ENCODE data around the gene TAX1BP1.
A peak's percentile ranks its signal among the peaks of the same experiment; 100 is the strongest.
"Not testable (repeated sequence)": the region's sequence is repeated elsewhere in the genome, so short reads cannot be mapped to it uniquely, and the experiment has no call there.

TAX1BP1 gene

DNA sequence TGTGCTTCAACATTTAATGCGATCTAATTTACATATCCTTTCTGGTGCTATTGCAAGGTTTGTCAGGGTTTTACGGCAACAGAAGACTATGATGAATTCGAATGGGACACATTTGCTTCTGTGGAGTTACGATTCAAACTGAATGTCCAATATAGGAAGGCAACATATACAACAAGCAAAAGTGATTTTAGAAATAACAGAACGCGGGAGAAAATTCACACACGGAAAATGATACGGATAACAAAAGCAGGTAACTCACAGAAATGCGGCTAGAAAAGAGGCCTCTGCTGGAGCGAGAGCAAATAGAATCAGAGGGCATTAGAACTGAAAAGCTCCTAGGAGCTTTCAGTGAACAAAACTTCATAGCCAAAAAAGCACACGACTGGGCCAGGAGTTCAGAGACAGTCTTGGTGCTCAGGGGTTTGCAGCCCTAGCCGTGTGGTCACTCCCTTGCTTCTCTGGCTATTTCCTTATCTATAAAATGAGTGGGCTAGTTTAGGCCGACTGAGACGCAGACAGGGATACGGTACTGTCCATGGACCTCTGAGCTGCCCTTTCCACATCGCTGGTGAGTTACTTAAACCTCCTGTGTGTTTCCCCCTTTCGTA is 557 bp upstream of the TAX1BP1 start:
- no peak for DNase-seq (ENCODE audit: low spot score)

DNA sequence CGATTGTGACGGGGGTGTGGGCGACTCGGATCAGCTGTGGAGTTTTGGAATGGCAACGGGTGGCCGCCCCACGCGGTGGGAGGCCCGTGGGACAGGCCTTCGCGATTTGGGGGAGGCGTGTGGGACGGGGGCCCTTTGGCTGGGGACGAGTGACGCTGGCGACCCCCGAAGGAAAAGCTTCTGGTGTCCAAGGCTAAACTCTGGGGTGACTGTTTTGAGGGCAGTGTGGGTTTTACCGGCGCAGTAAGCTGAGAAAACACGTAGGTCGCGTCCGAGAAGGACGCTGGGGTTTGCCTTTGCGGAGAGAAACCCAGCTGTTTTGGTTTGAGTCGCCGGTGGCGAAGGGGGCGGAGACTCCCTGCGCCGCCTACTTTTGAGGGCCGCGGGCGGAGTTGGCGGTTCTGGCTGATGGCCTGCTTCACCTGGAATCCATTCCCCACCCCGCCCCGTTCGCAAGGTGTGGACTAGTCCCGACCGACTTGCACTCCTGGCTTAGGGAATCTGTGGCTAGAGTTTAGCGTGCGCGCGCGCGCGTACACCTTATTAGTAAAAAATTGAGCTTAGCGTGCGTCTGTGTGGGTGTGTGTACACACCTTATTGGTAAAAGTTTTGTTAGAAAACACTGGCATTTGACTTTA is 606 bp downstream of the TAX1BP1 start:
- peak; percentile 74 for DNase-seq (ENCODE audit: low spot score)

DNA sequence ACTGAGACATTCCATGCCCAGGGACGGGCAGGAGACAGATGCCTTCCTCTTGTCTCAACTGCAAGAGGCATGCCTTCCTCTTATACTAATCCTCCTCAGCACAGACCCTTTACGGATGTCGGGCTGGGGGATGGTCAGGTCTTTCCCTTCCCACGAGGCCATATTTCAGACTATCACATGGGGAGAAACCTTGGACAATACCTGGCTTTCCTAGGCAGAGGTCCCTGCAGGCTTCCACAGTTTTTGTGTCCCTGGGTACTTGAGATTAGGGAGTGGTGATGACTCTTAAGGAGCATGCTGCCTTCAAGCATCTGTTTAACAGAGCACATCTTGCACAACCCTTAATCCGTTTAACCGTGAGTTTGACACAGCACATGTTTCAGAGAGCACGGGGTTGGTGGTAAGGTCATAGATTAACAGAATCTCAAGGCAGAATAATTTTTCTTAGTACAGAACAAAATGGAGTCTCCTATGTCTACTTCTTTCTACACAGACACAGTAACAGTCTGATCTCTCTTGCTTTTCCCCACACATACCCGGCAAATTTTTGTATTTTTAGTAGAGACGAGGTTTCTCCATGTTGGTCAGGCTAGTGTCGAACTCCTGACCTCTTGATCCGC is 2.2 kb downstream of the TAX1BP1 start:
- DNase-seq (ENCODE audit: low spot score): not testable (repeated sequence)

DNA sequence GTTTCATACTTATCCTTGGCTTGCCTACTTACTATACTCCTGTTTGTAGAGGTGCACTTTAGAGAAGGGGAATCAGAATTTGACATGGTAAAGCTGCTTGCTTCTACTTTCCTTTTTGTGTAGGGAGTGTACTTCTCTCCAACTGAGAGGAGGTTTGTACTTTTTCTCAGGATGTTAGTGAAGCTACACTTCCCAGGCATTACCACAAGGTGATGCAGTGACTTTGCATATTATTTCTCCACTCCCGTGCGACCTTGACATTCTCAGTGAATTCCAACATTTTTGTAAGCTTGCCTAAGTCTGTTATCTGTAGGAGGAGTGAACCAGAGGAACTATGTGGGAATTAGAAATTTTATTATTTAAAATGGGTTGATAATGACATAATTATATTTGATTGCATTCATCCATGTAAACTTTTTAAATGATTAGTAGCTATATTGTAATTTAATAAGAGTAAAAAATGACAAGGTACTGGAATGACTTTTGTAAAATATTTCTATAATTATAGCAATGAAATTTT is 5.2 kb downstream of the TAX1BP1 start:
- peak; percentile 84 for DNase-seq (ENCODE audit: low spot score)

DNA sequence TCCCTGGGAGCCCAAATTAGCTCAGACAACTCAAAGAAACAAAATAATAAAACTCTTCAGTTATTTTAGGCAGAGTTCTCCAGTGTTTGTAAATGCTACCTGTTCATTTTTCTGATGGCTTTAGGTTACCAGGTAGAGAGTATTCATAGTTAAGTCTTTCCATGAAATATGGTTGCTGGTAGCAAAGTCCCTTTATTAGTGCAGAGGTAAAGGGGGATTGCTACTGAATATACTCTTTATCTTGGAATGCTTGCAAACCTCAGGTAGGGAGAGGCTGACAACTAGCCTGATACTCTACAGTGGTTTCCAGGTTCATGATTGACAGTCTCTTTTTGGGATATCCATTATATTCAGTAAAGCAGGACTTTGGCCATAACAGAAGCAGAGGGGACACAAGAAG is 6.5 kb downstream of the TAX1BP1 start:
- no peak for DNase-seq (ENCODE audit: low spot score)

DNA sequence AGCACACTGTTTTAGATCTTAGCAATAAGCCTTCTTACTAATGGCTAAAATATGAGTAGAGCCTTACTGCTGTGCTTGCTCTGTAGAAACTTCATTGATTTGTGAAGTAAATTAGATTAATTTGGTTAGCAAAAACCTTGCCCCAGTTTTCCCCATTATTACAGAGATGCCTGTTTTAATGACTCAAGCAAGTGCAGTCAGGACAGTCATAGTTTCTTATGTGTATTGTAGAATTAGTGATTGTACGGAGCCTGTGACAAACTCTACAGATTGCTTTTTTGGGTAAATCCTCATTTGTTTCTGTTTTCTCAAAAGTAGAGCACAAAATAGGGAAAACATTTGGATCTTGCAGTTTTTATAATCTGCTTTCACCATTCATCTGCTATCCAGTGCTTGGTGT is 7.0 kb downstream of the TAX1BP1 start:
- DNase-seq (ENCODE audit: low spot score): no peak

DNA sequence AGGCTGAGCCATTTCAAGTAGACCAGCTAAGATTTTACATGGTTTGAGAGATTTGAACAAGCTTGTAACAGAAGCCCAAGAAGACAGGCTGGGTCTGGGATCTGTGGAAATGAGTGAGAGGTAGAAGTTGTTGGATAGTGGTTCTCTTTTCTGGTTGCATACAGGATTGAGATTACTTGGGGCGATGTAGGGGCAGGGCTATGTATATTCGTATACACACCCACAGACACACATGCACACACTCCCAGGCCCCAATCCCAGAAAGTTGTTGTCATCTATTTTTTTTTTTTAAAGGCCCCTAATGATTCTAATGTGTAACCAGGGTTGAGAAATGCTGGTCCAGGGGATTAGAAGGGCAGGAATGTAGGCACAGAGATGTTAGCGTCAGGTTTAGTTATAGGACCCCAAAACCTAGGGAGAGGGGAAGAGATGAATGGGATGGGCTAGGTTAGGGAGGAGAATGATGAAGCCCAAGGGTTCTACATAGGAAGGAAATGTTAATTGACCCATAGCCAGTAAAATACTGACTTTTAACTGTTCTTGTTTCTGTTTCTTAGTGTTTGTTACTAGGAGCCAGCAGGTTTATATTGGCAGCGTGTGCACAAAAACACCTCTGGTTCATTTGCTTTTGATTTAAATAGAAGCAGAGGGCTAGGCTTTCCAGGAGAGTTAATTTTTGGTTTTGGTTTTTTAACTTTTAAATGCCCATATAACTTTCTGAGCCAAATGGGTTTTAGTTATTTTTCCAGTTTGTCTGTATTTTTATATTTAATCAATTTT is 7.8 kb downstream of the TAX1BP1 start:
- no peak for DNase-seq (ENCODE audit: low spot score)

DNA sequence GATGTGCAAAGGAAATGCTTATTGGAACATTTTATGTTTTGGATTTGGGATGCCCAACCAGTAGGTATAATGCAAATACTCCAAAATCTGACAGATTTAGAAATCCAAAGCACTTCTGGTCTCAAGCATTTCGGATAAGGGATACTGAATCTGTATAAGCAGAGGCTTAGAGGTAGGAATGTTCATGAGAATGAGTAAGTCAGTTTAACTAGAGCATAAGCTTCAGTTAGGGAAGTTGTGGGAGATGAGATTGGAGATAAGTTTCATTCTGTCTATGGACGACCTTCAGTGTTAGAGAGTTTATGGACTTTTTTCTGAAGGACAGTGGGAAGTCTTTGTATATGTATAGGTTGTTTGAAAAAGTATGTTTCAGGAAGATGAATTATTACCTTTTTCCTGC is 10.4 kb downstream of the TAX1BP1 start:
- DNase-seq (ENCODE audit: low spot score): no peak

DNA sequence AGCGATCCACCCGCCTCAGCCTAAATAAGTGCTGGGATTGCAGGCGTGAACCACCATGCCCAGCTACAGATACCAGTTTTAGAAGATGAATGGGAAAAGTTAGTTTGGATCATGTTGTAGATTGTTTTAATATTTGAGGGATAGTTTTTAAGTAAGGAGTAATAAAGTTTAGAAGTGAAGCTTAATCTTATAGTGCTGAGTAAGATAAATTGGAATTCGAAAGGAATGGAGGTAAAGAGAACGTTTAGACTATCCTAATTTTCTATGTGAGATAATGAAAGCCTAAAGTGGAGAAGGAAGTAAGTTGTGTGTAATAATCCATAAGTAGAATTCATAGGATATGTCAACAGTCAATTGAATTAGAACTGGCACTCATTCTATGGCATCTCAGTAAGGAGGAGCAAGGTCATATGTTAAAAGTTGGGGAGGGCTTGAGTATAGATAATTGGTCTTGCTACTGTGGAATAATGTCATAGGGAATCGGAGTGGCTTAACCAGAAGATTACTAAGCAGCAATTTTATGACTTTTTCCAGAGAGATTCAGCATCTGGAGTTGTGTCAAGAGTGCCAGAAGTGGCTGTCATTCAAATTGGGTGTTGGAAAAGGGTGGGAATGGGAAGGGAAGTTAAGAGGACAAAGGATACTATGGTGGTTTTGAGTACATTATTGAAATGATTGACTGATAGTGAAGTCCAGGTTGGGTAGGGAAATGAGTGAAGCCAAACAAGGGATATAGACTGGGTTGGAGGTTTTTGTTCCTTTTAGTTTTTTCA is 12.1 kb downstream of the TAX1BP1 start:
- no peak for DNase-seq (ENCODE audit: low spot score)

DNA sequence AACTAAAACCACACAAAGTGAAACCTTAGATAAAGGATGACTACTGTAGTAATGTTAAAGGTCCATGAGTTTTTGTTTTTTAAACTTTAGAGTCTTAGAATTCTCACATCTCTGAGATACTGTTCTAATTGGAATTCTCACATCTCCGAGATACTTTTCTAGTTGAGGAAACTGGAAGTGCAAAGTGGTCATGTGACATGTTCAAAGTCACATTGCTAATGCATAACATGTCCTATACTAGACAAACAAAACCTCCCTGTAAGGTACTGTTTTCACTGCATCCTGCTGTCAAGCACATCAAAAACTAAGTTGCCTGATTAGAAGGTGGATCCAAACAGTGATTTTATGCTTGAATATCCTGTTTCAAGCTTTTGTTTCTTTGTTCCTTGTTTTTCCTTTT is 13.9 kb downstream of the TAX1BP1 start:
- no peak for DNase-seq (ENCODE audit: low spot score)

DNA sequence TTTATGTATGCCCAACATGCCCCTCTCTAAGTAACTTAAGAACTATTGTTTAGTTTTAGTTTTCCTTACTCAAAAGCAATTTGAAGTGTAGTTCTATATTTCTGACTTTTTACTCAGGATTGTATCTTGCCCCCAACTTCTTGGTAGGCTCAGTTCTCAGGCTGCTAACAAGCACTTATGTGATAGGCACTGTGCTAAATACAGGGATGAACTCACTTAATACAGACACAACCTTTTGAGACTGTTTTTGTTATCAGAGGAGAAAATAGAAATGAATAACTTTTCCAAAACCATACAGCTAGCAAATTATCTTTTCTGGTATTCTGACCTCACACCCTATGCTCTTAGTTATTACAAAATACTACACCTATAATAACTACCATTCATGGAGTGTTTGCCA is 16.3 kb downstream of the TAX1BP1 start:
- no peak for DNase-seq (ENCODE audit: low spot score)

DNA sequence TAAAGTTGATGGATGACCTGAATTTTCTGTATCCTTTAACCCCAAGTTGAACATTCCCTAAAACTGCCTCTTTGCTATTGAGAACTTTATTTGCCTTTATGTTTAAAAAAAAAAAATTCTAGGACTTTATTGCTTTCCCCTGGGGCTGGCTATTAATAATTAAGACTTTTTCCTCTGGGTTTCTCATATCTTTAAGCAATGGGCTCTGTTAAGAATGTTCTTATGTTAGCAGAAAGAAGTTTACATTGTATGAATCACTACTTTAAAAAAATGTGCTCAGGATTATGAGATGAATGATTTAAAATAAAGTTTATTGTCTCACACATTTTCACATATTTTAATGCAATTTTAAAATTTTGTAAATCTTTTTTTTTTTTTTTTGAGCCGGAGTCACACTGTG is 19.5 kb downstream of the TAX1BP1 start:
- no peak for DNase-seq (ENCODE audit: low spot score)

DNA sequence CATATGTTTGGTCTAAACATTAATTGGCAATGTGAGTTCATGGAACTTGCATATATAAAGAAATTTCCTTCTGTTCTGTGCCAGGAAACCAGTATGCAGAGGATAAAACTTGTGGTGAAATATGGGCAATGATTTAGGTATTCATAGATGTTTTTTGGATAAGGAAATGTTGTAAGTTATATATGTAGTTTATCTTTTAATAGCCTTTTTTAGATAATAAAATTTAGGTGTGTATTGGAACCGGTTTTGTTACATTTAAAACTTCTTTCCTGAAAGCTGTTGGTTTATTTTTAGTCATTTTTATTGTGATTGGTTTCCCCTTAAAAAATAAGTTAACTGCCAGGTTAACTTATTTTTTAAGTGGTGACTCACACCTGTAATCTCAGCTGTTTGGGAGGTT is 22.1 kb downstream of the TAX1BP1 start:
- no peak for DNase-seq (ENCODE audit: low spot score)

DNA sequence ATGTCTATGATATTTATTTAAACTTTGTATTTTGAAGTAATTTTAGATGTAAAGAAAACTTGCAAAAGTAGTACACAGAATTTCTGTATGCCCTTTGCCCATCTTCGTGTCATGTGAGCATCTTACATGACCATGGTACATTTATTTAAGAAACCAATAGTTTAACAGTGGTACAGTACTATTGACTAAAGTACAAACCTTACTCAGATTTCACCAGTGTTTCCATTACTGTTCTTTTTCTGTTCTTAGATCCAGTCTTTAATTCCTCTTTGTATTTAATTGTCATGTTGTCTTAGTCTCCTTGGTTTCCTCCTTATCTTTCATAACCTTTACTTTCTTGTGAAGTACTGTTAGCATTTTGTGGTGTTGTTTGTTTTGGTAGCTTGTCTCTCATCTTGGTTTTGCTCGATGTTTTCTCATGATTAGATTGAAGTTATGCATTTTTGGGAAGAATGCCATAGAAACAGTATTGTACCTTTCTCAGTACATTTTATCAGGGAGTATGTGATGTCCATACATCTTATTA is 24.1 kb downstream of the TAX1BP1 start:
- DNase-seq (ENCODE audit: low spot score): no peak

DNA sequence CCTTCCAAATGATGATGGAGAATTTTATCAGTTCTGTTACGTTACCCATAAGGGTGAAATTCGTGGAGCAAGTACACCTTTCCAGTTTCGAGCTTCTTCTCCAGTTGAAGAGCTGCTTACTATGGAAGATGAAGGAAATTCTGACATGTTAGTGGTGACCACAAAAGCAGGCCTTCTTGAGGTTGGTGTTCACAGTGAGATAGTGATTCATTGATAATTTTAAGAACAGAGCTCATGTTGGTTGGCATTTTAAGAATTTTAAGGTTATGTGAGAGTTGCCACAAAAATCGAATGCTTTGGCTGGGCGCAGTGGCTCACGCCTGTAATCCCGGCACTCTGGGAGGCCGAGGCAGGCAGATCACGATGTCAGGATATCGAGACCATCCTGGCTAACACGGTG is 25.9 kb downstream of the TAX1BP1 start:
- no peak for DNase-seq (ENCODE audit: low spot score)

DNA sequence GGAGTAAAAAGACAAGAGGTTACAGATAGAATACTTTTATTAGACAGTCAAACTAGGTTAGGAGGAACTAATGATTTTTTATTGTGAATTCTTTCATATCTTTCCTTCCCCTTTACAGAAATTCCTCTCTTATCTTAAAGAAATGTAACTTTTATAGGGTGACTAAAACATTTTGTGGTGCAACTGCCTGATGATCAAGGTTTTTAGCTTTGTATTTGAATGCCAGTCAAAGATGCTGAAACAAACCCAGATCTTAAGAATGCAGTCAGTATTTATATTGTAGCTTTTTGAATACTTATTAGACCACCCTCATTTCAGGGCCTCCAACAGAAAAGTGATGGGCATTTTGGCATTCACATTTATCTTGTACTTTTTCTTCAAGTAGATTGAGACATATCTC is 27.4 kb downstream of the TAX1BP1 start:
- no peak for DNase-seq (ENCODE audit: low spot score)

DNA sequence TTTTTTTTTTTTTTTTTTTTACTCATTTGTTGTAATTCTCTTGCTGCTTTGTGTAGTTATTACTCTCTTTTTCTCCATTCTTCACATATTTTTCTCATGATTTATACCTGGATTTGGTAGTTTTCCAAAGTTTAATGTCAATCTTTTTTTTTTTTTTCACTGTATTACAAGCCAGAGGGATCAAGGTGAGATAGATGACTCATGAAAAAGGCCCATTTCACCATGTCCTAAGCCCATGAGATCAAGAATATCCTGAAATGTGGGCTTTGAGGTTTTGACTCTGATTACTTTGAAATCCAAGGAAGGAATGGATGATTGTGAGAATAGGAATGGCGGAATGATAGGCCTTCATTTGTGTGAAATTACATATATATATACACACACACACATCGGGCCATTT is 31.1 kb downstream of the TAX1BP1 start:
- DNase-seq (ENCODE audit: low spot score): no peak

DNA sequence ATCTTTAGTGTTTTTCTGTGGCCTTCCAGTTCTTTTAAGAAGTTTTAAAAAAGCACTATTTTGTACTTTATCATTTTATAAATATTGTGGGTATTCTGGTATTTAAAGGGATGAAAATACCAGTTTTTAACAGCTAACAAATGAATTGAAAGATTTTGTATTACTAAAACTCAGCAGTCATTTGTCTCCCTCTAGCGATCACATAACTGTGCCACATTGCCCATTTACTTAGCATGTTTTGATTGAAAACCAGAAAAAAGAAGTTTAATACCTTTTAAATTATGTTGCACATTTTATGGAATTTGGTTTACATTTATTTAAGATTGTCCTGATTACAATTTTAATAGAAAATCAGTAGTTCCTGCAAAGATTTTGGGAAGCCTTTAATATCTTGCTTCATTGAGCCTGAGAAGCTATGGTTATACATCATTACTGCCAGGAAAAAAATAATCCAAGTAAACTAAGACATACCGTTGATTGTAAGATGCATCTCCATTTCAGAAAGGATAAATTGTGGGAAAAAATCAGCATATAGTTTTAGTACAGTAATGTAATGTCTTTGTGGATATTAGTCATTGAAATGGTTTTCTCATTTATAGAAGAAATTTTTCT is 34.9 kb downstream of the TAX1BP1 start:
- DNase-seq (ENCODE audit: low spot score): peak; percentile 29

DNA sequence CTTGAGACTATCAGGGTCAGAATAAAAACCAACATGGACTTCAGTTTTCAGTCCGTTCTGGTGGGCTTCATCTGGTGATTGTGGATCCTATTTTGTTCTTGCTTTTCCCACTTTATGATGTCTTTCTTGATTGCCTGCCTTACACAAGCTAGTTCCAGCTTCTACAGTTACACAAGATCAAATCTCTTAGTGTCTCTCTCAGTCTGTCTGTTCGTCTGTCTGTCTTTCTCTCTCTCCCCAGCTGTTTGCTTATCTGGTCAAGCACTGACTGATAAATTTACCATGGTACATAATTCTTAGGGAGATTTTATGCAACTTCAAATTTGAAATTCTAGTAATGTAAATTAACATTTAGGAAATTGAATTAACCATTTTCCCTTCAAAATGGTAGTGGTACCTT is 35.8 kb downstream of the TAX1BP1 start:
- DNase-seq (ENCODE audit: low spot score): no peak

DNA sequence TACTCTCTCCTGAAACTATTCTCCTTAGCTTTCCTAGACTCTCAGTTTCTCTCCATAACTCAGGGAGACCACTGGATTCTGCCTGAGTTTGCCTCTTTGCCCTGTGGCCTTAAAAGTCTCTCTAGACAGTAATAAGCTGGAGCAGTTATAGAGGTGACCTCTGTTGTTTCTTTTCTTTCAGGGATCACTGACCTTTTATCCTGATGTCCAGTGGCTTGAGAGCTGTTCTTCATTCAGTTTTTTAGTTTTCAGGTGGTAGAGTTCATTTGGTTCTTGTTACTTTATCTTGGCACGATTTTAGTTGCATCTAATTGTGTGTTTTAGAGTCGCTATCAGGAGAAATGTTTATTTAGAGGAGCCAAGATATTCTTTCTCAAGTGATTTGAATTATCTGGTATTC is 37.7 kb downstream of the TAX1BP1 start:
- no peak for DNase-seq (ENCODE audit: low spot score)

DNA sequence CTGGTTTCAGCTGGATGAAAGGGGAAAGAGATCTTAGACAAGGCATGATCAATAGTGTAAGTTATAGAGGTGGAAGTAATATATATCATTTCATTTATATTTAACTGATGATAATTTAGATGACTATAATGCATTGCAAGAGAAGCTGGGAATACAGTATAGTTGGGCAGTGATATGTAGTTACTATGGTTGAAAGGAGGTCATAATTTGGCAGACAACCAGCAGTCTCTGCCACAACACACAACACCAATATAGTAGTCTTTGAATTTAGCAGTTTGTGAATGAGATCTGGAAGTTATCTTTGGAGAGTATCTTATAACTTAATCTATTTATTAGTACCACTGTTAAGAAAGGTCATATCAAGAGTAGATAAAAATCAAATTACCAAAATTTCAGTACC is 39.9 kb downstream of the TAX1BP1 start:
- no peak for DNase-seq (ENCODE audit: low spot score)
